Testis (tissue), 2 donors: ENCODE data around the gene BCR.

ENCODE experiments used
- POLR2A ChIP-seq: fragments of 450-650 bp; IDR thresholded peaks from one replicate; pipeline ENCODE4 v1.6.1; 2017; ENCODE audit warnings: antibody characterized with exemption, mild to moderate bottlenecking, moderate library complexity
- TF ChIP-seq, protein P1 (sequence below), 3 experiments: fragments of 450-650 bp in 2 of 3; fragments of 200-600 bp in 1 of 3; sonication (generic) in 1 of 3; IDR thresholded peaks; one replicate each; pipeline ENCODE4 v1.5.1; 2016 to 2019; ENCODE audit warnings: antibody characterized with exemption in 3 of 3, mild to moderate bottlenecking in 2 of 3, moderate library complexity in 1 of 3

GRCh38 chr22:23285236-23285635 is 104.9 kb downstream of the BCR start:
- TF ChIP-seq POLR2A, result no peak
- TF ChIP-seq, protein P1, sequence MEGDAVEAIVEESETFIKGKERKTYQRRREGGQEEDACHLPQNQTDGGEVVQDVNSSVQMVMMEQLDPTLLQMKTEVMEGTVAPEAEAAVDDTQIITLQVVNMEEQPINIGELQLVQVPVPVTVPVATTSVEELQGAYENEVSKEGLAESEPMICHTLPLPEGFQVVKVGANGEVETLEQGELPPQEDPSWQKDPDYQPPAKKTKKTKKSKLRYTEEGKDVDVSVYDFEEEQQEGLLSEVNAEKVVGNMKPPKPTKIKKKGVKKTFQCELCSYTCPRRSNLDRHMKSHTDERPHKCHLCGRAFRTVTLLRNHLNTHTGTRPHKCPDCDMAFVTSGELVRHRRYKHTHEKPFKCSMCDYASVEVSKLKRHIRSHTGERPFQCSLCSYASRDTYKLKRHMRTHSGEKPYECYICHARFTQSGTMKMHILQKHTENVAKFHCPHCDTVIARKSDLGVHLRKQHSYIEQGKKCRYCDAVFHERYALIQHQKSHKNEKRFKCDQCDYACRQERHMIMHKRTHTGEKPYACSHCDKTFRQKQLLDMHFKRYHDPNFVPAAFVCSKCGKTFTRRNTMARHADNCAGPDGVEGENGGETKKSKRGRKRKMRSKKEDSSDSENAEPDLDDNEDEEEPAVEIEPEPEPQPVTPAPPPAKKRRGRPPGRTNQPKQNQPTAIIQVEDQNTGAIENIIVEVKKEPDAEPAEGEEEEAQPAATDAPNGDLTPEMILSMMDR (IDR thresholded peaks at IDR 0.05), result no peak
